Heart left ventricle (tissue), 13 donors: Measurements from ENCODE around the gene TERT.

Source experiments
- POLR2A ChIP-seq, 2 donors: fragments of 450-650 bp; IDR thresholded peaks; one replicate each; pipeline ENCODE4 v1.6.1; 2017; ENCODE audit warnings: antibody characterized with exemption in 2 of 2, mild to moderate bottlenecking in 2 of 2, moderate library complexity in 2 of 2
- TF ChIP-seq, protein P1 (sequence below), 12 donors: fragments of 200-600 bp; sonication (generic) in 4 of 12; IDR thresholded peaks; one replicate each; pipeline versions ENCODE4 v1.5.0 to v1.8.0; 2018 to 2022; ENCODE audit warnings: antibody characterized with exemption in 12 of 12, mild to moderate bottlenecking in 5 of 12
- donor health status: ischemic (EF 13 %, LVEDD 7.1; RV severe dilation, severe dysfunction).
- donor health status: DM: no; HTN: yes; CAD: no.
- donor health status: DM: no; HTN: no; CAD: no.
- donor health status: ischemic (EF 25% LVEDD 6.9; RV normal size, moderate dysfunction).
- donor health status: ischemic (EF 25% LVEDD 5.7; RV mildly dilated, moderate dysfunction).
- donor health status: ischemic (EF 35%, LVEDD 5.7; RV mildly dilated, moderate dysfunction).
- donor health status: nonischemic (EF 11% LVEDD 7.7; RV severe dilation, severe dysfunction).
- donor health status: DM: yes; HTN: yes; CAD: no.
- donor health status: PGD.
- donor health status: ischemic (EF 29% LVEDD 5.4; RV normal size, mild dysfunction).
- donor health status: nonischemic (EF 23%, LVEDD 6.1; RV moderate dilation, normal function).

DNA sequence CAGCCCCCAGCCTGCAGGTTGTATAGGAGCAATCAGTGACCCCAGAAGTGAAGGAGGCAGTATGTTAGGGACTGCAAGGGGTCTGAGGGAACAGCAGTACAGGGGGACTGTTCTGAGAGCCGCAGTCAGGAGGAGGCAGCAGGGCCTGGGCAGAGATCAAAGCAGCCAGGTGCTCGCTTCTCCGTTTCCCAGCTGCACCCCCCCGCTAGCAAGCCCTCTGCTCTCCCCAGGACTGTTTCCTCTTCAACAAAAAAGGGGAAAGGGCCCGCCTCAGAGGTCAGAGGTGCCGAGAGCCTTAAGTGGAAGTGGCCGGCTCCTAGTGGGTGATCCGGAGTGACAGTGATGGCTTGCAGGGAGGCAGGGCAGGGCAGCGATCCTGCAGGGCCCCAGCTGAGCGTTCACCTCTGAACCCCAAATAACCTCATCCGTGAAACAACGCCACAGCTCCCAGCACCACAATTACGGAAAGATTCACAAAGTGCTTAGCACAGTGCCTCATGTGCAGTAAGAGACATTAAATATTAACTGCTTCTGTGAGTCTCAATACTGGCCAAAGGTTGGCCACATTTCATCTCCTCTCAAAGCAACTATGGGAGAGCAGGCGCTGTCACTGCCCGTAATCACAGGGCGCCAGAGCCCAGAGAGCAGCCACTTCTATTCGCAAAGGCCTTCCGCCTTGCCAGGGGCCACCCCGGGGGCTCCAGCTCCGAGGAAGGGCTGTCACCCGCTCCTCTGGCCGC is 42.1 kb upstream of the TERT start:
- TF ChIP-seq, protein P1, sequence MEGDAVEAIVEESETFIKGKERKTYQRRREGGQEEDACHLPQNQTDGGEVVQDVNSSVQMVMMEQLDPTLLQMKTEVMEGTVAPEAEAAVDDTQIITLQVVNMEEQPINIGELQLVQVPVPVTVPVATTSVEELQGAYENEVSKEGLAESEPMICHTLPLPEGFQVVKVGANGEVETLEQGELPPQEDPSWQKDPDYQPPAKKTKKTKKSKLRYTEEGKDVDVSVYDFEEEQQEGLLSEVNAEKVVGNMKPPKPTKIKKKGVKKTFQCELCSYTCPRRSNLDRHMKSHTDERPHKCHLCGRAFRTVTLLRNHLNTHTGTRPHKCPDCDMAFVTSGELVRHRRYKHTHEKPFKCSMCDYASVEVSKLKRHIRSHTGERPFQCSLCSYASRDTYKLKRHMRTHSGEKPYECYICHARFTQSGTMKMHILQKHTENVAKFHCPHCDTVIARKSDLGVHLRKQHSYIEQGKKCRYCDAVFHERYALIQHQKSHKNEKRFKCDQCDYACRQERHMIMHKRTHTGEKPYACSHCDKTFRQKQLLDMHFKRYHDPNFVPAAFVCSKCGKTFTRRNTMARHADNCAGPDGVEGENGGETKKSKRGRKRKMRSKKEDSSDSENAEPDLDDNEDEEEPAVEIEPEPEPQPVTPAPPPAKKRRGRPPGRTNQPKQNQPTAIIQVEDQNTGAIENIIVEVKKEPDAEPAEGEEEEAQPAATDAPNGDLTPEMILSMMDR (IDR thresholded peaks at IDR 0.05) = no peak
- no peak for TF ChIP-seq POLR2A (IDR thresholded peaks at IDR 0.05)
